ENCODE measurements around the gene DNM2. TPM values are rescaled to one million over a fixed set of nuclear protein-coding genes. Genes with fewer than 3 reads are reported as not detected.
A peak's percentile ranks its signal among the peaks of the same experiment; 100 is the strongest.

The DNM2 gene
- total RNA-seq, 2 experiments from 2014 or later = 279 to 286 TPM

- DNase-seq (peak; percentile 30 to 78 (median 52)), ATAC-seq (ENCODE audit: poor library complexity) (no peak)
- Histone ChIP-seq H3K4me1 (ENCODE audit: insufficient read depth, low read length) (peaks cover 51% of the 10 kb centered on the region), H3K9me3 (ENCODE audit: control insufficient read depth in 1 of 2, insufficient read depth in 1 of 2, low read length in 2 of 2) (no peaks in the 10 kb centered on the region), H3K27me3 (ENCODE audit: control insufficient read depth in 1 of 2, insufficient read depth in 2 of 2, low read length in 2 of 2) (no peaks in the 10 kb centered on the region), H3K4me3 (ENCODE audit: low read length) (peak overlapping the region; percentile 80), H3K27ac (ENCODE audit: low read depth in 1 of 2, low read length in 2 of 2) (peak overlapping the region; percentile 55 to 87), H3K36me3 (ENCODE audit: insufficient read depth, low read length) (peaks cover 17% of the 10 kb centered on the region)
- Mint-ChIP-seq H3K4me1 (ENCODE audit: low read depth) (peaks cover 48% of the 10 kb centered on the region), H3K9me3 (no peaks in the 10 kb centered on the region), H3K27ac (peak overlapping the region; percentile 89), H3K4me3 (peak overlapping the region; percentile 96), H3K36me3 (ENCODE audit: low read depth) (peaks cover 16% of the 10 kb centered on the region), H3K27me3 (no peaks in the 10 kb centered on the region)
- ChIA-PET POLR2A (interaction anchor here (0.6 to 3.9 kb wide), 25 partner anchors 13 to 622 kb away, joined by 3 to 80 read pairs (median 5); partner anchors contain the start of genes CARM1, KRI1, QTRT1 and TMED1), CTCF (interaction anchor here (0.7 to 5.2 kb wide), 19 partner anchors 13 to 165 kb away, joined by 3 to 45 read pairs (median 6); partner anchors contain the start of genes QTRT1 and TMED1)
- intact Hi-C loops (cut with DNase I, micrococcal nuclease) = no loop called here
- TF ChIP-seq, protein P1, sequence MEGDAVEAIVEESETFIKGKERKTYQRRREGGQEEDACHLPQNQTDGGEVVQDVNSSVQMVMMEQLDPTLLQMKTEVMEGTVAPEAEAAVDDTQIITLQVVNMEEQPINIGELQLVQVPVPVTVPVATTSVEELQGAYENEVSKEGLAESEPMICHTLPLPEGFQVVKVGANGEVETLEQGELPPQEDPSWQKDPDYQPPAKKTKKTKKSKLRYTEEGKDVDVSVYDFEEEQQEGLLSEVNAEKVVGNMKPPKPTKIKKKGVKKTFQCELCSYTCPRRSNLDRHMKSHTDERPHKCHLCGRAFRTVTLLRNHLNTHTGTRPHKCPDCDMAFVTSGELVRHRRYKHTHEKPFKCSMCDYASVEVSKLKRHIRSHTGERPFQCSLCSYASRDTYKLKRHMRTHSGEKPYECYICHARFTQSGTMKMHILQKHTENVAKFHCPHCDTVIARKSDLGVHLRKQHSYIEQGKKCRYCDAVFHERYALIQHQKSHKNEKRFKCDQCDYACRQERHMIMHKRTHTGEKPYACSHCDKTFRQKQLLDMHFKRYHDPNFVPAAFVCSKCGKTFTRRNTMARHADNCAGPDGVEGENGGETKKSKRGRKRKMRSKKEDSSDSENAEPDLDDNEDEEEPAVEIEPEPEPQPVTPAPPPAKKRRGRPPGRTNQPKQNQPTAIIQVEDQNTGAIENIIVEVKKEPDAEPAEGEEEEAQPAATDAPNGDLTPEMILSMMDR (IDR thresholded peaks at IDR 0.05) = no peak
Measured at GRCh38 chr19:10718205-10719196, 622 bp downstream of the DNM2 start.

DNA sequence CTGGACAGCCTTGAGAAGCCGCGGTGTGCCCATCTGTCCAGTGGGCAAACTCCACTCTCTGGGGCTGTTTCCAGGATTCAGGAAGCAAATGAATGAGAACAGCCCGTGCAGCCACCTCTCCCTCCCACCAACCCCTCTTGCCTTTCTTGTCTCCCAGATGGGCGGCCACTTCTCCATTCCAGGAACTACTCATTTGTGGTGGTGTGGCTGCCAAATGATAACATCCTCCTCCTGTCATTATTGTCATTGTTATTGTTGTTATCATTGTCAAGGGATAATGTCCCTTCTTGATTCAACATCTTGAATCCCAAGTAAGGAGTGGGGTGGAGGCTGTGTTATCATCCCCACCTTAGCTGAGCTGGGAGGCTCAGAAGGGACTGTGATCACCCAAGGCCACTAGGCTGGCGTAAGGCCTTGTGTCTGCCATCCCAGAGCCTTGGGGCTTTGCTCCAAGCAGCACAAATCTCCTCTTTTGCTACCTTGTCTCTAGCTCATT is 1.6 kb downstream of the DNM2 start:
- Histone ChIP-seq H3K27me3 (ENCODE audit: control insufficient read depth in 1 of 2, insufficient read depth in 2 of 2, low read length in 2 of 2) (no peaks in the 10 kb centered on the region), H3K4me1 (ENCODE audit: insufficient read depth, low read length) (peaks cover 57% of the 10 kb centered on the region), H3K27ac (ENCODE audit: low read depth in 1 of 2, low read length in 2 of 2) (no peak overlapping the region), H3K9me3 (ENCODE audit: control insufficient read depth in 1 of 2, insufficient read depth in 1 of 2, low read length in 2 of 2) (no peaks in the 10 kb centered on the region), H3K36me3 (ENCODE audit: insufficient read depth, low read length) (peaks cover 19% of the 10 kb centered on the region), H3K4me3 (ENCODE audit: low read length) (peak overlapping the region; percentile 80)
- DNase-seq (no peak), ATAC-seq (ENCODE audit: poor library complexity) (no peak)
- Mint-ChIP-seq H3K27ac (peak overlapping the region; percentile 89), H3K9me3 (no peaks in the 10 kb centered on the region), H3K27me3 (no peaks in the 10 kb centered on the region), H3K36me3 (ENCODE audit: low read depth) (peaks cover 18% of the 10 kb centered on the region), H3K4me3 (peak overlapping the region; percentile 96), H3K4me1 (ENCODE audit: low read depth) (peaks cover 49% of the 10 kb centered on the region)
- ChIA-PET CTCF (interaction anchor here (1.1 to 5.2 kb wide), 4 partner anchors 12 to 145 kb away, joined by 3 to 45 read pairs (median 28); no protein-coding TSS in a partner anchor), POLR2A (interaction anchor here (0.6 to 3.9 kb wide), 8 partner anchors 12 to 133 kb away, joined by 3 to 80 read pairs (median 28); partner anchors contain the start of gene QTRT1)
- intact Hi-C loops (cut with DNase I, micrococcal nuclease) = no loop called here
- TF ChIP-seq, protein P1 (IDR thresholded peaks at IDR 0.05) = no peak

DNA sequence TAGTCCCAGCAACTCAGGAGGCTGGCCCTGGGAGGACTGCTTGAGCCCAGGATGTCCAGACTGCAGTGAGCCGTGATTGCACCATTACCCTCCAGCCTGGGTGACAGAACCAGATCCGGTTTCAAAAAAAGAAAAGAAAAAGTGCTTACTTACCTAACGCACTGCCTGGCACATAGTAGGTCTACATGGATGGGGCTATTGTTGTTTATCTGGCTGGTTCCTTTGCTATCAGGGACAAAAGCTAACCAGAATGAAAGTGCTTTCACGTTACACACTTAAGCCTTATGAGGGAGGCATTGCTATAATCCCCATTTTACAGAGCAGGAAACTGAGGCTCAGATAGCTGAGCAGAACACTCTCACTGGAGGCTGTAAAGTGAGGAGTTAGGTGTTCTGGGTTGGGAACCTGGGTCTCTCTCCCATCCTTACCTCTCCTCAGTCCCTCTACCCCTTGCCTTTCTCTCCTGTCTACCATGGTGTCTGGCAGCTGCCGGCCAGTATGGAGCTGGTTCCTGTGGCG is 2.8 kb downstream of the DNM2 start:
- POLR2A ChIA-PET = interaction anchor here (0.8 to 1.4 kb wide), 4 partner anchors 10 to 115 kb away, joined by 3 to 4 read pairs (median 3); partner anchors contain the start of genes QTRT1 and TMED1
- Histone ChIP-seq H3K4me3 (ENCODE audit: low read length) (no peak overlapping the region), H3K9me3 (ENCODE audit: control insufficient read depth in 1 of 2, insufficient read depth in 1 of 2, low read length in 2 of 2) (no peaks in the 10 kb centered on the region), H3K27ac (ENCODE audit: low read depth in 1 of 2, low read length in 2 of 2) (peak overlapping the region in 1 of 2 donors; percentile 4), H3K36me3 (ENCODE audit: insufficient read depth, low read length) (peaks cover 21% of the 10 kb centered on the region), H3K27me3 (ENCODE audit: control insufficient read depth in 1 of 2, insufficient read depth in 2 of 2, low read length in 2 of 2) (no peaks in the 10 kb centered on the region), H3K4me1 (ENCODE audit: insufficient read depth, low read length) (peaks cover 61% of the 10 kb centered on the region)
- DNase-seq (no peak), ATAC-seq (ENCODE audit: poor library complexity) (no peak)
- TF ChIP-seq, protein P1 (IDR thresholded peaks at IDR 0.05) = no peak
- CTCF ChIA-PET = interaction anchor here (3.7 kb wide), 1 partner anchor 11 kb away, joined by 16 read pairs; no protein-coding TSS in a partner anchor
- Mint-ChIP-seq H3K9me3 (no peaks in the 10 kb centered on the region), H3K36me3 (ENCODE audit: low read depth) (peaks cover 23% of the 10 kb centered on the region), H3K4me3 (peak overlapping the region; percentile 74), H3K27ac (peak overlapping the region; percentile 89), H3K27me3 (no peaks in the 10 kb centered on the region), H3K4me1 (ENCODE audit: low read depth) (peaks cover 53% of the 10 kb centered on the region)
- intact Hi-C loops (cut with DNase I, micrococcal nuclease) = no loop called here

Data from CD4-positive, alpha-beta T cell (primary cell).